Mesenchymal stem cell (in vitro differentiated cells and primary cell): ENCODE data around the gene BIRC7.

ENCODE experiments used
- DNase-seq: peaks from one replicate; pipeline ENCODE4 v3.0.0-alpha.2; 2013
- H2AFZ ChIP-seq: one replicate; pipeline ENCODE4 v1.6.1; 2013; ENCODE audit warnings: low read depth, mild to moderate bottlenecking, control low read depth, inconsistent platforms, low read length, moderate library complexity
- H2AK5ac ChIP-seq: 2 replicates; pipeline ENCODE4 v1.6.1; 2013; ENCODE audit warnings: low read length, moderate library complexity, mild to moderate bottlenecking, inconsistent platforms; ENCODE audit not compliant: severe bottlenecking
- H2BK120ac ChIP-seq: one replicate; pipeline ENCODE4 v1.6.1; 2013; ENCODE audit warnings: low read depth, mild to moderate bottlenecking, inconsistent platforms, low read length, moderate library complexity
- H2BK12ac ChIP-seq, 2 experiments: one replicate each; pipeline ENCODE4 v1.6.1; 2013; ENCODE audit warnings: inconsistent platforms in 2 of 2, low read length in 2 of 2, mild to moderate bottlenecking in 2 of 2, moderate library complexity in 2 of 2, control low read depth in 1 of 2
- H2BK15ac ChIP-seq: one replicate; pipeline ENCODE4 v1.6.1; 2013; ENCODE audit warnings: mild to moderate bottlenecking, low read depth, inconsistent platforms; ENCODE audit not compliant: poor library complexity, severe bottlenecking
- H2BK5ac ChIP-seq: 2 replicates; pipeline ENCODE4 v1.6.1; 2013; ENCODE audit warnings: low read depth, mild to moderate bottlenecking, low read length, control low read depth, inconsistent platforms; ENCODE audit not compliant: poor library complexity, severe bottlenecking
- H3K14ac ChIP-seq, 2 experiments: one replicate each; pipeline ENCODE4 v1.6.1; 2013; ENCODE audit warnings: inconsistent platforms in 2 of 2, low read length in 2 of 2, control low read depth in 1 of 2, mild to moderate bottlenecking in 1 of 2, moderate library complexity in 1 of 2
- H3K18ac ChIP-seq, 2 experiments: one replicate each; pipeline ENCODE4 v1.6.1; 2013; ENCODE audit warnings: inconsistent platforms in 2 of 2, low read length in 2 of 2, control low read depth in 1 of 2, low read depth in 1 of 2, mild to moderate bottlenecking in 1 of 2
- H3K23ac ChIP-seq, 2 experiments: one replicate each; pipeline ENCODE4 v1.6.1; 2013; ENCODE audit warnings: inconsistent platforms in 2 of 2, low read length in 2 of 2, mild to moderate bottlenecking in 2 of 2, moderate library complexity in 2 of 2, control low read depth in 1 of 2
- H3K27ac ChIP-seq: 2 replicates; pipeline ENCODE4 v1.5.1; 2013; ENCODE audit warnings: mild to moderate bottlenecking, moderate library complexity, low read length, control low read depth, inconsistent platforms; ENCODE audit not compliant: poor library complexity, severe bottlenecking
- H3K27me3 ChIP-seq, 2 experiments: 2 replicates each; pipeline versions ENCODE4 v1.6.1 to v1.7.0; 2013; ENCODE audit warnings: low read length in 2 of 2, mild to moderate bottlenecking in 2 of 2, moderate library complexity in 2 of 2, control low read depth in 1 of 2, inconsistent platforms in 1 of 2; ENCODE audit not compliant: control insufficient read depth in 1 of 2, insufficient read depth in 1 of 2
- H3K36me3 ChIP-seq, 2 experiments: 2 replicates each; pipeline versions ENCODE4 v1.6.1 to v1.7.0; 2013; ENCODE audit warnings: low read length in 2 of 2, control low read depth in 1 of 2, inconsistent platforms in 1 of 2, low read depth in 1 of 2, mild to moderate bottlenecking in 1 of 2; ENCODE audit not compliant: insufficient read depth in 2 of 2, control insufficient read depth in 1 of 2
- H3K4ac ChIP-seq, 2 experiments: one replicate each; pipeline ENCODE4 v1.6.1; 2013; ENCODE audit warnings: inconsistent platforms in 2 of 2, low read length in 2 of 2, mild to moderate bottlenecking in 2 of 2, moderate library complexity in 2 of 2, control low read depth in 1 of 2, low read depth in 1 of 2
- H3K4me1 ChIP-seq: 2 replicates; pipeline ENCODE4 v1.6.1; 2013; ENCODE audit warnings: low read depth, low read length, control low read depth; ENCODE audit not compliant: control insufficient read depth, insufficient read depth
- H3K4me2 ChIP-seq: 2 replicates; pipeline ENCODE4 v1.6.1; 2013; ENCODE audit warnings: low read length, mild to moderate bottlenecking, inconsistent platforms; ENCODE audit not compliant: poor library complexity, severe bottlenecking
- H3K4me3 ChIP-seq, 2 experiments: 2 replicates each; pipeline versions ENCODE4 v1.5.1 to v1.7.0; 2013; ENCODE audit warnings: low read length in 2 of 2, mild to moderate bottlenecking in 2 of 2, control low read depth in 1 of 2, low read depth in 1 of 2; ENCODE audit not compliant: insufficient read depth in 1 of 2
- H3K79me1 ChIP-seq: replicated peaks from 2 replicates; pipeline ENCODE4 v1.6.1; 2013; ENCODE audit warnings: mild to moderate bottlenecking, control low read depth, low read length, inconsistent platforms; ENCODE audit not compliant: poor library complexity, severe bottlenecking
- H3K9ac ChIP-seq: 2 replicates; pipeline ENCODE4 v1.7.0; 2013; ENCODE audit warnings: mild to moderate bottlenecking, low read length, moderate library complexity
- H3K9me3 ChIP-seq: 2 replicates; pipeline ENCODE4 v1.7.0; 2013; ENCODE audit warnings: mild to moderate bottlenecking, low read length; ENCODE audit not compliant: control insufficient read depth
- H4K8ac ChIP-seq: one replicate; pipeline ENCODE4 v1.6.1; 2013; ENCODE audit warnings: inconsistent platforms, mild to moderate bottlenecking, low read length, moderate library complexity
- H4K91ac ChIP-seq: one replicate; pipeline ENCODE4 v1.6.1; 2013; ENCODE audit warnings: mild to moderate bottlenecking, low read length, inconsistent platforms
- WGBS: methylation state at CpG from one replicate; pipeline ENCODE4 v1.1.7; 2013; ENCODE audit warnings: mixed read lengths; 5-methylcytosine and 5-hydroxymethylcytosine counted together

Gene BIRC7

GRCh38 chr20:63189846-63190559 is 45.7 kb upstream of the BIRC7 start:
- no peak overlapping the region for H3K4me3 ChIP-seq
- H2AFZ ChIP-seq = no peak overlapping the region
- H3K27ac ChIP-seq = no peak overlapping the region
- no peak overlapping the region for H3K18ac ChIP-seq
- no peak overlapping the region for H3K4me2 ChIP-seq
- H3K36me3 ChIP-seq = peaks cover 1 to 5% of the 10 kb centered on the region in 2 experiments
- H3K14ac ChIP-seq = no peak overlapping the region
- no peak overlapping the region for H3K4ac ChIP-seq
- H2BK120ac ChIP-seq = no peak overlapping the region
- H4K91ac ChIP-seq = no peak overlapping the region
- H2BK5ac ChIP-seq = no peak overlapping the region
- peaks cover 0 to 17% of the 10 kb centered on the region in 2 experiments for H3K27me3 ChIP-seq
- 83% methylated on average over 17 of the region's 17 CpGs for WGBS
- no peak overlapping the region for H4K8ac ChIP-seq
- H2AK5ac ChIP-seq = no peak overlapping the region
- peaks cover 12% of the 10 kb centered on the region for H3K4me1 ChIP-seq
- H3K23ac ChIP-seq = no peak overlapping the region
- no peaks in the 10 kb centered on the region for H3K9me3 ChIP-seq
- H3K79me1 ChIP-seq = peaks cover 8% of the 10 kb centered on the region
- H2BK12ac ChIP-seq = no peak overlapping the region
- no peak overlapping the region for H3K9ac ChIP-seq
- no peak for DNase-seq
- no peak overlapping the region for H2BK15ac ChIP-seq

GRCh38 chr20:63190828-63191227 is 44.9 kb upstream of the BIRC7 start:
- H3K4me2 ChIP-seq = no peak overlapping the region
- no peak for DNase-seq
- no peak overlapping the region for H2BK5ac ChIP-seq
- H3K9me3 ChIP-seq = no peaks in the 10 kb centered on the region
- no peak overlapping the region for H2BK12ac ChIP-seq
- no peak overlapping the region for H3K23ac ChIP-seq
- H2AK5ac ChIP-seq = no peak overlapping the region
- peaks cover 14% of the 10 kb centered on the region for H3K79me1 ChIP-seq
- H4K8ac ChIP-seq = no peak overlapping the region
- H3K4ac ChIP-seq = no peak overlapping the region
- peaks cover 15% of the 10 kb centered on the region for H3K4me1 ChIP-seq
- H2BK120ac ChIP-seq = no peak overlapping the region
- no peak overlapping the region for H3K18ac ChIP-seq
- H3K27me3 ChIP-seq = peaks cover 0 to 17% of the 10 kb centered on the region in 2 experiments
- WGBS = 89% methylated on average over 20 of the region's 20 CpGs
- no peak overlapping the region for H2BK15ac ChIP-seq
- H3K14ac ChIP-seq = no peak overlapping the region
- H3K4me3 ChIP-seq = no peak overlapping the region
- no peak overlapping the region for H4K91ac ChIP-seq
- no peak overlapping the region for H2AFZ ChIP-seq
- H3K27ac ChIP-seq = no peak overlapping the region
- peaks cover 7 to 14% of the 10 kb centered on the region in 2 experiments for H3K36me3 ChIP-seq
- H3K9ac ChIP-seq = no peak overlapping the region

GRCh38 chr20:63191400-63191799 is 44.3 kb upstream of the BIRC7 start:
- H2BK5ac ChIP-seq = no peak overlapping the region
- DNase-seq = no peak
- no peak overlapping the region for H2AK5ac ChIP-seq
- peaks cover 0 to 17% of the 10 kb centered on the region in 2 experiments for H3K27me3 ChIP-seq
- no peak overlapping the region for H2AFZ ChIP-seq
- H3K4me1 ChIP-seq = peaks cover 16% of the 10 kb centered on the region
- no peak overlapping the region for H2BK120ac ChIP-seq
- H3K9me3 ChIP-seq = no peaks in the 10 kb centered on the region
- H3K79me1 ChIP-seq = peaks cover 14% of the 10 kb centered on the region
- H3K14ac ChIP-seq = no peak overlapping the region
- H4K91ac ChIP-seq = no peak overlapping the region
- H3K36me3 ChIP-seq = peaks cover 7 to 14% of the 10 kb centered on the region in 2 experiments
- no peak overlapping the region for H3K4ac ChIP-seq
- no peak overlapping the region for H3K23ac ChIP-seq
- H3K18ac ChIP-seq = no peak overlapping the region
- WGBS = 89% methylated on average over 14 of the region's 14 CpGs
- H3K4me2 ChIP-seq = no peak overlapping the region
- no peak overlapping the region for H3K4me3 ChIP-seq
- no peak overlapping the region for H4K8ac ChIP-seq
- no peak overlapping the region for H3K9ac ChIP-seq
- no peak overlapping the region for H2BK15ac ChIP-seq
- H2BK12ac ChIP-seq = no peak overlapping the region
- no peak overlapping the region for H3K27ac ChIP-seq

GRCh38 chr20:63192721-63193120 is 43.0 kb upstream of the BIRC7 start:
- 94% methylated on average over 21 of the region's 21 CpGs for WGBS
- no peak overlapping the region for H2BK120ac ChIP-seq
- H3K23ac ChIP-seq = no peak overlapping the region
- no peak overlapping the region for H2BK12ac ChIP-seq
- H3K9ac ChIP-seq = no peak overlapping the region
- H3K36me3 ChIP-seq = peaks cover 17 to 19% of the 10 kb centered on the region in 2 experiments
- H3K27ac ChIP-seq = no peak overlapping the region
- H3K79me1 ChIP-seq = peaks cover 17% of the 10 kb centered on the region
- H4K8ac ChIP-seq = no peak overlapping the region
- no peak overlapping the region for H3K14ac ChIP-seq
- DNase-seq = no peak
- H4K91ac ChIP-seq = no peak overlapping the region
- H3K4me2 ChIP-seq = no peak overlapping the region
- H3K4me3 ChIP-seq = no peak overlapping the region
- H3K18ac ChIP-seq = no peak overlapping the region
- no peaks in the 10 kb centered on the region for H3K9me3 ChIP-seq
- no peak overlapping the region for H2AK5ac ChIP-seq
- peaks cover 23% of the 10 kb centered on the region for H3K4me1 ChIP-seq
- H2BK5ac ChIP-seq = no peak overlapping the region
- peaks cover 0 to 13% of the 10 kb centered on the region in 2 experiments for H3K27me3 ChIP-seq
- H2BK15ac ChIP-seq = no peak overlapping the region
- H3K4ac ChIP-seq = no peak overlapping the region
- no peak overlapping the region for H2AFZ ChIP-seq
